Measurements from ENCODE around the gene RHPN2. TPM values are rescaled to one million over a fixed set of nuclear protein-coding genes. Genes with fewer than 3 reads are reported as not detected.
"Not testable (repeated sequence)": the region's sequence is repeated elsewhere in the genome, so short reads cannot be mapped to it uniquely, and the experiment has no call there.

RHPN2 gene
- total RNA-seq, 2 experiments from 2014 or later, result 2.1 to 6.4 TPM

GRCh38 chr19:33005440-33005839 lies 59.2 kb downstream of the RHPN2 start:
- Histone ChIP-seq H3K4me1 (ENCODE audit: insufficient read depth, low read length, poor library complexity, severe bottlenecking) (no peaks in the 10 kb centered on the region), H3K4me3 (ENCODE audit: low read depth, low read length, poor library complexity, severe bottlenecking) (no peak overlapping the region), H2AFZ (ENCODE audit: low read length) (no peak overlapping the region), H3K36me3 (ENCODE audit: insufficient read depth, low read length) (no peaks in the 10 kb centered on the region), H4K20me1 (ENCODE audit: insufficient read depth, low read length) (no peaks in the 10 kb centered on the region), H3K9me2 (ENCODE audit: insufficient read depth, low read length) (no peaks in the 10 kb centered on the region), H3K4me2 (ENCODE audit: low read length) (no peak overlapping the region), H3K27ac (ENCODE audit: low read depth, low read length, poor library complexity, severe bottlenecking) (no peak overlapping the region), H3K79me2 (ENCODE audit: insufficient read depth, low read depth, low read length) (no peaks in the 10 kb centered on the region), H3K9me3 (ENCODE audit: low read length) (no peaks in the 10 kb centered on the region)
- intact Hi-C loops (cut with micrococcal nuclease; ENCODE audit: unreplicated experiment), result no loop called here
- POLR2A ChIA-PET, result no interaction called here
- TF ChIP-seq CTCF (conservative IDR thresholded peaks at IDR 0.05; ENCODE audit: low read length) (no peak), EZH2phosphoT487 (IDR thresholded peaks at IDR 0.05; ENCODE audit: borderline replicate concordance, low read depth, low read length) (no peak)
- no TSS peak for BruUV-seq (replicated peaks)
- DNase-seq (ENCODE audit: low spot score), result no peak
- CTCF ChIA-PET (ENCODE audit: unreplicated experiment), result no interaction called here

GRCh38 chr19:33003424-33004024 lies 61.2 kb downstream of the RHPN2 start:
- POLR2A ChIA-PET; H3K27ac ChIP-seq (ENCODE audit: low read depth, low read length, poor library complexity, severe bottlenecking); H2AFZ ChIP-seq (ENCODE audit: low read length); H3K79me2 ChIP-seq (ENCODE audit: insufficient read depth, low read depth, low read length); H3K4me3 ChIP-seq (ENCODE audit: low read depth, low read length, poor library complexity, severe bottlenecking); intact Hi-C loops (cut with micrococcal nuclease; ENCODE audit: unreplicated experiment); H3K4me1 ChIP-seq (ENCODE audit: insufficient read depth, low read length, poor library complexity, severe bottlenecking); BruUV-seq (replicated peaks); H3K9me3 ChIP-seq (ENCODE audit: low read length); CTCF ChIA-PET (ENCODE audit: unreplicated experiment); H3K9me2 ChIP-seq (ENCODE audit: insufficient read depth, low read length); H3K4me2 ChIP-seq (ENCODE audit: low read length); H3K36me3 ChIP-seq (ENCODE audit: insufficient read depth, low read length); DNase-seq (ENCODE audit: low spot score); H4K20me1 ChIP-seq (ENCODE audit: insufficient read depth, low read length): not testable (repeated sequence)

- H3K36me3 ChIP-seq (ENCODE audit: insufficient read depth, low read length); H3K4me2 ChIP-seq (ENCODE audit: low read length); intact Hi-C loops (cut with micrococcal nuclease; ENCODE audit: unreplicated experiment); H3K79me2 ChIP-seq (ENCODE audit: insufficient read depth, low read depth, low read length); H3K9me2 ChIP-seq (ENCODE audit: insufficient read depth, low read length); DNase-seq (ENCODE audit: low spot score); H3K27ac ChIP-seq (ENCODE audit: low read depth, low read length, poor library complexity, severe bottlenecking); CTCF ChIA-PET (ENCODE audit: unreplicated experiment); H2AFZ ChIP-seq (ENCODE audit: low read length); H3K9me3 ChIP-seq (ENCODE audit: low read length); H3K4me3 ChIP-seq (ENCODE audit: low read depth, low read length, poor library complexity, severe bottlenecking); H4K20me1 ChIP-seq (ENCODE audit: insufficient read depth, low read length); BruUV-seq (replicated peaks); H3K4me1 ChIP-seq (ENCODE audit: insufficient read depth, low read length, poor library complexity, severe bottlenecking): not testable (repeated sequence)
- POLR2A ChIA-PET, result interaction anchor here (0.6 kb wide), 1 partner anchor 337 kb away, joined by 4 read pairs; no protein-coding TSS in a partner anchor
Measured at GRCh38 chr19:33002126-33002865, 62.4 kb downstream of the RHPN2 start.
